Lower leg skin (tissue), 3 donors: ENCODE results near the gene DYDC2.

Experiments used
- POLR2A ChIP-seq, 2 donors: fragments of 450-650 bp; IDR thresholded peaks; one replicate each; pipeline ENCODE4 v1.6.1; 2016 to 2017; ENCODE audit warnings: antibody characterized with exemption in 2 of 2, mild to moderate bottlenecking in 1 of 2, moderate library complexity in 1 of 2
- TF ChIP-seq, protein P1 (sequence below), 3 donors: fragments of 450-650 bp; IDR thresholded peaks; one replicate each; pipeline ENCODE4 v1.5.1; 2016; ENCODE audit warnings: antibody characterized with exemption in 3 of 3, mild to moderate bottlenecking in 3 of 3, moderate library complexity in 2 of 3

- TF ChIP-seq, protein P1, sequence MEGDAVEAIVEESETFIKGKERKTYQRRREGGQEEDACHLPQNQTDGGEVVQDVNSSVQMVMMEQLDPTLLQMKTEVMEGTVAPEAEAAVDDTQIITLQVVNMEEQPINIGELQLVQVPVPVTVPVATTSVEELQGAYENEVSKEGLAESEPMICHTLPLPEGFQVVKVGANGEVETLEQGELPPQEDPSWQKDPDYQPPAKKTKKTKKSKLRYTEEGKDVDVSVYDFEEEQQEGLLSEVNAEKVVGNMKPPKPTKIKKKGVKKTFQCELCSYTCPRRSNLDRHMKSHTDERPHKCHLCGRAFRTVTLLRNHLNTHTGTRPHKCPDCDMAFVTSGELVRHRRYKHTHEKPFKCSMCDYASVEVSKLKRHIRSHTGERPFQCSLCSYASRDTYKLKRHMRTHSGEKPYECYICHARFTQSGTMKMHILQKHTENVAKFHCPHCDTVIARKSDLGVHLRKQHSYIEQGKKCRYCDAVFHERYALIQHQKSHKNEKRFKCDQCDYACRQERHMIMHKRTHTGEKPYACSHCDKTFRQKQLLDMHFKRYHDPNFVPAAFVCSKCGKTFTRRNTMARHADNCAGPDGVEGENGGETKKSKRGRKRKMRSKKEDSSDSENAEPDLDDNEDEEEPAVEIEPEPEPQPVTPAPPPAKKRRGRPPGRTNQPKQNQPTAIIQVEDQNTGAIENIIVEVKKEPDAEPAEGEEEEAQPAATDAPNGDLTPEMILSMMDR (IDR thresholded peaks at IDR 0.05) = no peak
- no peak for TF ChIP-seq POLR2A (IDR thresholded peaks at IDR 0.05)
Measured at GRCh38 chr10:80411267-80411668, 54.7 kb downstream of the DYDC2 start.
